HuH-7 (cell line): ENCODE measurements around the gene SF3B3.

Experiments used
- DNase-seq: peaks from one replicate; pipeline ENCODE4 v3.0.0; 2011; ENCODE audit warnings: low spot score

SF3B3 gene

GRCh38 chr16:70590722-70591415 lies 67.3 kb downstream of the SF3B3 start:
- no peak for DNase-seq

DNA sequence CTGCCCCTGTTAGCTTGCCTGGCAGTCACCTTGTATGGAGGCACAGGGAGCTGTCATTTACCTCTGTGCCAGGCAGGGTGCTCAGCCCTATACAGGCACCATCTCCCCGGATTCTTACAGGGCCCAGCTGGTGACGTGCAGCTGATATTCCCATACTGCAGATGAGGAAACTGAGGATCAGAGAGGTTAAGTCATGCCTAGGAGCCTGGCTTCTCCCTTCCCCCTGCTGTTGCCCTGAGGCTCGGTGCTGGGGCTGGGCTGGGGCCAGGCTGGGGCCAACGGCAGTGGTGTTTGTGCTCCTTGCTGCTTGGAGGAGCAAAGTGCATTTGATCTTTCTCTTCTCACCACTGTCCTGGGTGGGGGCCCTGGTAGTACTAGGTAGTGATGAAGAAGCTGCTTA lies 68.0 kb downstream of the SF3B3 start:
- DNase-seq: no peak

DNA sequence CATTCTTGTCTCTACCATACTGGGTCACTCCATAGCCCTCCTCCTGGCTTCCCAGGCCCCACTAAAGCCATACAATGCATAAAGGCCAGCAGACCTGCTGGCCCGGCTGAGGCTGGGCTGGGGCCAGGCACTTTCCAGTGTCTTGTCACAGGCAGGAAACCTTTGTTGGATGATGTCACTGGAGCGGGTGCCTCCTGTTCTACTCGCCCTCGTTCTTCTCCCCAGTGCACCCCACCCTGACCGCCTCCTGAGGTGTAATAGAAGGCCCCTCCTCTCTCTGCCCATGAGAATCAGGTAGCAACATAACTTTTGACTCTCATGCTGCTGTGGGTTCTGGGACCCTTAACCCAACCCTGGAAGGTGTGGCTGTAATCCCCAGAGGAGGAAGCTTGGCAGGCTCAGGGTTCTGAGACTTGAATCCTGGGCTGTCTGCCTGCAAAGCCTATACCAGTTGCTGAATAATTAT lies 68.5 kb downstream of the SF3B3 start:
- DNase-seq: no peak

- DNase-seq: no peak
Observed at GRCh38 chr16:70593544-70593943, 69.9 kb downstream of the SF3B3 start.

GRCh38 chr16:70594569-70594968 lies 71.0 kb downstream of the SF3B3 start:
- no peak for DNase-seq

- no peak for DNase-seq
Observed at GRCh38 chr16:70597135-70597835, 73.7 kb downstream of the SF3B3 start.

DNA sequence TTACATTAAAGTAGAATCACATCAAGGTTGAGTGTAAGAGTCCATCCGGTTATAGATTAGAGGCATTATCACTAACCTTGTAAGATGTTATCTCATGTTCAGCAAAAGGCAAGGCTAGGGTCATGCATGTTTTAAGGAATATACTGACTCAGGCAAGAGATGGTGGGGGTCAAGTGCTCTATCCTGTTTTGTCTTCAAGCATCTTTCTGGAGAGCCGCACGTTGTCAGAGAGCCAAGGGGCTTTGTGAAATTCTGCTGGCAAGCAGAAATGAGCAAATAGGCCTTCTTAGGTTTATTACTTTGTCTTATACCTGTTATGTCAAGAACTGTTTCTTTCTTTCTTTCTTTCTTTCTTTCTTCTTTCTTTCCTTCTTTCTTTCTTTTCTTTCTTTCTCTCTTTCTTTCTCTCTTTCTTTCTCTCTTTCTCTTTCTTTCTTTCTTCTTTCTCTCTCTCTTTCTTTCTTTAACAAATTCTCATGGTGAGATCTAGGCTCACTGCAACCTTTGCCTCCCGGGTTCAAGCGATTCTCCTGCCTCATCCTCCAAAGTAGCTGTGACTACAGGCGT lies 75.4 kb downstream of the SF3B3 start:
- no peak for DNase-seq

DNA sequence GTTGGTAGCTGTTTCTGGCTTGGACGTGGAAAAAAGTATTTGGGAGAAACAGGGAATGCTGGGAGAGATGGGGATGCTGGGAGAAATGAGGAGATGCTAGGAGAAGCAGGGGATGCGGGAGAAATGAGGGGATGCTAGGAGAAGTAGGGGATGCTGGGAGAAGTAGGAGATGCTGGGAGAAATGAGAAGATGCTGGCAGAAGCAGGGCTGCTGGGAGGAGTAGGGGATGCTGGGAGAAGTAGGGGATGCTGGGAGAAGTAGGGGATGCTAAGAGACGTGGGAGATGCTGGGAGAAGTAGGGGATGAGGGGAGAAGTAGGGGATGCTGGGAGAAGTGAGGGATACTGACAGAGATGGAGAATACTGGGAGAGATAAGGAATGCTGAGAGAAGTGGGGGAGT lies 77.1 kb downstream of the SF3B3 start:
- DNase-seq: no peak

DNA sequence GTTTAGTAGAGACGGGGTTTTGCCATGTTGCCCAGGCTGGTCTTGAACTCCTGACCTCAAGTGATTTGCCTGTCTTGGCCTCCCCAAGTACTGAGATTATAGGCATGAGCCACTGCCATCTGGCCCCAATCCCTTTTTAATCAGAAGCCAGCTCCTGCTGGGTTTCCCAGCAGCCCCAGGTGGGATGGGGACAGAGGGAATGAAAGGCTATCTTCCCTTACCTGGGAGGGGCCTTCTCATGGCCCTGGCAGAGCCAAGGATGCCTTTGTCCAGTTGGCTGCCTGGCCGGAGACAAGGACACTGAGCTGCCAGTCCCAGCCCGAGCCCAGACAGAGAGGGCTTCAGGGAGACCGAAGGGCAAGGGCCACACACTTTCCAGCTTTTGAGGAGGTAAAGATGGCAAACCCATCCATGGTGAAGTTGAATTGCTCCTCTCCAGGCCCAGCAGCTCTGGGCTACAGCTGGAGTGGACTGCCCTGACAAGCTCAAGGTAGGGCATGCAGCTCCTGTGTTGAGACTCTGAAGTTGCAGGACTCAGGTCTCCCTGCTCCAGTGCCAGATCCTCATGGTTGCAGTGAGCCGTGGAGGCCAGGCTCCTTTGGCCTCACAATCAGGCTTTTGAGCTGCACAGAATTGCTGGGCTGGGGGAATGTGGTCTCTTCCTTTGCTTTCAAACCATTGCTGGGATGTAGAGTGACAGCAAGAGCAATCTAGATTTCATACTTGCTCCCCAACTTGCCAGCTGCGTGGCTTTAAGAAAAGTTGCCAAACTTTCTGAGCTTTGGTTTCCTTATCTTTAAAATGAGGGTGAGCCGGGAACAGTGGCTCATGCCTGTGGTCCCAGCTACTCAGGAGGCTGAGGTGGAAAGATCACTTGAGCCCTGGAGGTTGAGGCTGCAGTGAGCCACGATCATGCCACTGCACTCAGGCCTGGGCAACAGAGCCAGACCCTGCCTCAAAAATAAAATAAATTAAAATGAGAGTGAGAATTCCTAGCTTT lies 78.3 kb downstream of the SF3B3 start:
- DNase-seq: no peak

DNA sequence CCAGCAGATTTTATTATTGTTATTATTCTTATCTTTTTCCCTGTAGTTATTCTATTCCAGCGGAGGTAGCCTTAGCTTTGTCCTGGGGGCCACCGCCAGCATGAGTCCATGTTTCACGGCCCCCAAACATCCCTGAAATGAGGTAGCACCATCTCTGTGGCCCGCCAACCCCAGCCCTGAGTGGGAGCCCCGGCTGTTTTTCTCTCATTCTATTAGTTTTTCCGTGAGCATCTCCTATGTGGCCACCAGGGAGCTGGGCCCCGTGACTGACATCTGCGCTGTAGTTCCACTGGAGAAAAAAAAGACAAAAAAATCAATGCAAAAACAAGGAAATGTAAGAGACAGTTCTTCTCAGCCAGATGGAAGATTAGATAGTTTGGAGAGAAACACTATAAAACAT lies 79.2 kb downstream of the SF3B3 start:
- DNase-seq: no peak

DNA sequence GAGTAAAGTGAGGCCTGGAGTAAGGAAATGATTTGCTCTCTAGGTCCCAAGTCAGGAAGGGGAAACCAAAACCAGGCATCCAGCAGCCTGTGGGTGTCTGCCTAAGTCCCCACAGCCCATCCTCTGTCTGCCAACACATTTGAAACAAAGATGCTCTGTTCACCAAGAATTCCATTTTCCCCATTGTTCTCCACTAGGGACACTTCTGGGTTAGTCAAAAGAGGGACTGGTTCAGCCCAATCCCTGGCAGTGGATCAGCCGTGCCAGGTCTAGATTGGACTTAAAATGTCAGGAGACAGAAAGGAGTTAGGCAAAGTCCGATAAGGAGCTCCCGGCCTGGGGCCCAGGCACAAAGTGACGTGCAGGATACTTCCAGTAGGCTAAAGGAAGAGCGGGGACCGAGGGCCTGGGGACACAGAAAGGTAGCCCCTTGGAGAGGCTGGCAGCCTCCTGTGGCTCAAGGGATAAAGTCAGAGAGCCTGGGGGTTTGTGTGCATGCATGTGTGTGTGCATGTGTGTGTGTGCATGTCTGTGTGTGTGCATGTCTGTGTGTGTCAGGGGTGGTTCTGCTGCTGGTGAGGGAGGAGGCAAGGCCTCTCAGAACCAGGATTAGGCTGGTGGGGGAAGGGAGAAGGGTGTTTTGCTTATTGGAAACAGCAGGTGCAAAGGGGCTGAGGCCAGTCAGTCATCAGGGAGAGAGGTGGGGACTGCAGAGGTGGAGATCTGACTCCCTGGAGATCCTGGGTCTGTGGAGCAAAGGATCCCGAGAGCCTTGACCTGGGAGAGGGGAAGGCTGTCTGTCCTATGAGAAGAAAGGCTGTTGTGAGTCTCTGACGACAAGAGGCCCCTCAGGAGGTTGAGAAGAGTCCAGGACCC lies 81.0 kb downstream of the SF3B3 start:
- DNase-seq: no peak

- DNase-seq: no peak
Observed at GRCh38 chr16:70605283-70605657, 81.7 kb downstream of the SF3B3 start.

DNA sequence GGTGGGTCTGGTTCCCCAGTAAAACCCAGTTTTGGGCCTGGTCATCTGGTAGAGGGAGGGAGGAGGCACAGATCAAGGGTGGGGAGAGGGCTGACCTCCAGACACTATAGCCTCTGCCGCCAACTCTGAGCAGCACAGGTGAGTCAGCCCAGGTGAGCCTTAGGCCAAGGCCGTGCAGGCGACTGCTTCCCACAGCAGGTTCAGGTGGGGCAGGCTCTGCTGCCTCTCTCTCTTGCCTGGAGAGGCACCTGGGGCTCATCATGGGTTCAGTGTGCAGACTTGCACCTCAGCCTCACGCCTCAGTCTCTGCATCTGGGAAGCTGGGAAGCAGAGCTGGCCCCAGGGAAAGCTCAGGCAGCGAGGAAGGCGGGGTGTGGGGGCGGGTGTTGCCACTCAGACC lies 84.9 kb downstream of the SF3B3 start:
- no peak for DNase-seq

- DNase-seq: no peak
Observed at GRCh38 chr16:70610273-70611223, 86.9 kb downstream of the SF3B3 start.

DNA sequence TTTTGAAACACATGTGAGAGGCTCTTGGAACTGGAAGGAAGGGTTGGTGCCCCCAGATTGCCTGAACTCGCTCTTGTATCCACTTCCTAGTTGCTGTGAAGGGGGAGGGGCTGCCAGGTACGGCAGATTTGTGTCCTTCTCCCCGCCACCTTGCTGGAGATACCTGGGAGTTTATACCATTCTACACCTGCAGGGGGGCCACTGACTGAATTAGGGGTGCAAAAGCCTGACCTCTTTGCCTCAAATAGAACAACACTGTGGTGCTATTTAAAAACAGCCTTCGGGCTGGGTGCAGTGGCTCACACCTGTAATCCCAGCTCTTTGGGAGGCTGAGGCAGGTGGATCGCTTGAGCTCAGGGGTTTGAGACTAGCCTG lies 87.6 kb downstream of the SF3B3 start:
- DNase-seq: no peak

DNA sequence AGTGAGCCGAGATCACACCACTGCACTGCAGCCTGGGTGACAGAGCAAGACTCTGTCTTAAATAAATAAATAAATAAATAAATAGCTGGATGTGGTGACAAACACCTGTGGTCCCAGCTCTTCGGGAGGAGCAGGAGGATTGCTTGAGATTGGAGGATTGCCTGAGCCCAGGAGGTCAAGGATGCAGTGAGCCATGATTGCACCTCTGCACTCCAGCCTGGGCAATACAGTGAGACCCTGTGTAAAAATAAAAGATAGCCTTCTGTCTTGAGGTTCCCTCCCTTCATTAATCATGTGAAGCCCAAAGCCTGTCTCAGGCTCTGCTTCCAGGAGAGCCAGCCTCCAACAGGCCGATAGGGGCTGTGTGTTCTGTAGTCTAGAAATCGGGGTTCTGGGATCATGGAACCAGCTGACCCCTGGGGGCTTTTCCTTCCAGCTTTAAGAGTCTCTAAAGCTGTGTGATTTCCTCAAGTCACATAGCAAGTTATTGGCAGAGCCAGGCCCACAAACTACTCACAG lies 88.2 kb downstream of the SF3B3 start:
- no peak for DNase-seq

GRCh38 chr16:70612931-70613330 lies 89.3 kb downstream of the SF3B3 start:
- DNase-seq: no peak

- no peak for DNase-seq
Observed at GRCh38 chr16:70614208-70614951, 90.8 kb downstream of the SF3B3 start.

GRCh38 chr16:70615945-70616344 lies 92.3 kb downstream of the SF3B3 start:
- no peak for DNase-seq
